Gastroesophageal sphincter (tissue), 4 donors: ENCODE data around the gene PCDHGA1. TPM values are rescaled to one million over a fixed set of nuclear protein-coding genes. Genes with fewer than 3 reads are reported as not detected.
A peak's percentile ranks its signal among the peaks of the same experiment; 100 is the strongest.

Experiments
- ATAC-seq: fragments of 150-250 bp; one replicate; pipeline ENCODE4 v1.9.1; 2016; ENCODE audit warnings: mild to moderate bottlenecking, moderate library complexity
- H3K27ac ChIP-seq, 4 donors: fragments of 200-600 bp; sonication (generic) in 3 of 4; 1 replicate in 3 of 4; 2 replicates in 1 of 4; pipeline ENCODE4 v1.5.1; 2016 to 2019
- H3K27me3 ChIP-seq: fragments of 200-600 bp; sonication (generic); one replicate; pipeline ENCODE4 v1.5.1; 2019
- H3K36me3 ChIP-seq, 2 donors: fragments of 200-600 bp; sonication (generic); one replicate each; pipeline ENCODE4 v1.5.1; 2019; ENCODE audit warnings: control low read depth in 1 of 2
- H3K4me1 ChIP-seq, 3 donors: fragments of 200-600 bp; sonication (generic); 1 replicate in 2 of 3; 2 replicates in 1 of 3; pipeline ENCODE4 v1.5.1; 2016 to 2019; ENCODE audit warnings: control low read depth in 2 of 3
- H3K4me3 ChIP-seq, 2 donors: fragments of 200-600 bp; sonication (generic); one replicate each; pipeline ENCODE4 v1.5.1; 2019; ENCODE audit warnings: mild to moderate bottlenecking in 1 of 2, moderate library complexity in 1 of 2
- H3K9me3 ChIP-seq, 3 donors: fragments of 200-600 bp; sonication (generic); one replicate each; pipeline ENCODE4 v1.5.1; 2017 to 2019; ENCODE audit warnings: control low read depth in 2 of 3
- CTCF ChIP-seq, 4 experiments: fragments of 200-600 bp in 2 of 4; fragments of 450-650 bp in 2 of 4; sonication (generic) in 1 of 4; IDR thresholded peaks; one replicate each; pipeline ENCODE4 v1.5.1; 2017 to 2019; ENCODE audit warnings: antibody characterized with exemption in 4 of 4, mild to moderate bottlenecking in 2 of 4, moderate library complexity in 2 of 4
- EP300 ChIP-seq: sonication (generic); formaldehyde crosslinking; IDR thresholded peaks from one replicate; pipeline ENCODE4 v1.6.1; 2017; ENCODE audit warnings: antibody characterized with exemption, mild to moderate bottlenecking
- POLR2A ChIP-seq, 2 donors: fragments of 450-650 bp; IDR thresholded peaks; one replicate each; pipeline ENCODE4 v1.6.1; 2017; ENCODE audit warnings: antibody characterized with exemption in 2 of 2, mild to moderate bottlenecking in 2 of 2, moderate library complexity in 1 of 2
- POLR2AphosphoS5 ChIP-seq: sonication (generic); formaldehyde crosslinking; IDR thresholded peaks from one replicate; pipeline ENCODE4 v1.6.1; 2017; ENCODE audit warnings: antibody characterized with exemption
- WGBS, 2 donors: methylation state at CpG; one replicate each; pipeline ENCODE4 v1.1.5; 2018; ENCODE audit warnings: low coverage in 1 of 2; 5-methylcytosine and 5-hydroxymethylcytosine counted together
- total RNA-seq, 4 donors: library from RNA; depleted of rRNA; stranded (reverse); fragments of >200 nt; gene quantifications; one replicate each; pipeline ENCODE4 v1.1.0, GENCODE V29; 2016

PCDHGA1 gene
- total RNA-seq, 4 donors from 2014 or later: 0.67 to 1.3 (median 1.1) TPM

GRCh38 chr5:141441571-141442170 is 111.4 kb downstream of the PCDHGA1 start:
- Histone ChIP-seq H3K9me3 (peaks cover 0 to 90% (median 0%) of the 10 kb centered on the region in 3 donors), H3K4me3 (no peak overlapping the region), H3K4me1 (no peaks in the 10 kb centered on the region), H3K27ac (no peak overlapping the region), H3K27me3 (no peaks in the 10 kb centered on the region), H3K36me3 (peaks cover 0 to 19% of the 10 kb centered on the region in 2 donors)
- WGBS, 2 donors: 43 to 47% methylated on average over 9 to 19 of the region's 50 CpGs
- ATAC-seq: no peak
- TF ChIP-seq EP300 (no peak), CTCF (IDR thresholded peaks at IDR 0.05) (no peak), POLR2AphosphoS5 (no peak), POLR2A (IDR thresholded peaks at IDR 0.05) (no peak)

GRCh38 chr5:141465351-141465750 is 135.0 kb downstream of the PCDHGA1 start:
- H3K9me3 ChIP-seq: no peaks in the 10 kb centered on the region
- no peak for TF ChIP-seq POLR2AphosphoS5
- TF ChIP-seq CTCF (IDR thresholded peaks at IDR 0.05): no peak
- TF ChIP-seq EP300: no peak
- TF ChIP-seq POLR2A (IDR thresholded peaks at IDR 0.05): no peak
- peaks cover 0 to 7% of the 10 kb centered on the region in 2 donors for H3K36me3 ChIP-seq
- ATAC-seq: no peak
- no peak overlapping the region for H3K4me3 ChIP-seq
- H3K27ac ChIP-seq: no peak overlapping the region
- H3K4me1 ChIP-seq: no peaks in the 10 kb centered on the region
- WGBS, 2 donors: 91 to 100% methylated on average over 3 of the region's 3 CpGs
- no peaks in the 10 kb centered on the region for H3K27me3 ChIP-seq

- Histone ChIP-seq H3K9me3 (no peaks in the 10 kb centered on the region), H3K27ac (peak within 1 kb of the TSS; percentile 65 to 95 (median 91)), H3K4me3 (peak within 1 kb of the TSS; percentile 58 to 62), H3K36me3 (peaks cover 0 to 6% of the 10 kb centered on the region in 2 donors), H3K4me1 (peaks cover 3 to 46% (median 21%) of the 10 kb centered on the region in 3 donors), H3K27me3 (no peaks in the 10 kb centered on the region)
- ATAC-seq: peak; percentile 99
- 0% methylated on average over 4 of the region's 28 CpGs; no CpG with 5 or more reads in 1 of the 2 donors for WGBS, 2 donors
- TF ChIP-seq POLR2AphosphoS5 (peak; percentile 87), CTCF (IDR thresholded peaks at IDR 0.05) (peak in 3 of 4 experiments; percentile 20 to 70 (median 41)), EP300 (no peak), POLR2A (IDR thresholded peaks at IDR 0.05) (peak; percentile 60 to 72)
Observed at GRCh38 chr5:141475625-141476131, 145.4 kb downstream of the PCDHGA1 start, which contains the start of gene PCDHGC3. TSS of gene PCDHGC3 (plus strand) at chr5:141475966. CDS start at chr5:141476117, 151 bp downstream.

GRCh38 chr5:141476132-141476911 is 146.0 kb downstream of the PCDHGA1 start:
- Histone ChIP-seq H3K9me3 (no peaks in the 10 kb centered on the region), H3K27ac (peak overlapping the region; percentile 65 to 95 (median 91)), H3K4me1 (peaks cover 3 to 53% (median 21%) of the 10 kb centered on the region in 3 donors), H3K27me3 (no peaks in the 10 kb centered on the region), H3K4me3 (peak overlapping the region; percentile 58 to 62), H3K36me3 (no peaks in the 10 kb centered on the region)
- peak; percentile 61 for ATAC-seq
- TF ChIP-seq CTCF (IDR thresholded peaks at IDR 0.05) (no peak), POLR2AphosphoS5 (peak; percentile 25)
- WGBS, 2 donors: 0% methylated on average over 11 of the region's 58 CpGs; no CpG with 5 or more reads in 1 of the 2 donors
